ENCODE measurements around the gene AKR1A1.

AKR1A1 gene

GRCh38 chr1:45610589-45611226 lies 60.1 kb downstream of the AKR1A1 start:
- Mint-ChIP-seq H3K27me3 (ENCODE audit: low read depth) (no peaks in the 10 kb centered on the region), H3K27ac (no peak overlapping the region), H3K36me3 (ENCODE audit: low read depth) (peaks cover 79% of the 10 kb centered on the region), H3K4me1 (no peaks in the 10 kb centered on the region), H3K4me3 (no peak overlapping the region), H3K9me3 (no peaks in the 10 kb centered on the region)
- no peak for TF ChIP-seq CTCF (IDR thresholded peaks at IDR 0.05; ENCODE audit: unreplicated experiment in 3 of 3)

GRCh38 chr1:45612941-45613579 lies 62.4 kb downstream of the AKR1A1 start:
- Mint-ChIP-seq H3K4me1 (no peaks in the 10 kb centered on the region), H3K36me3 (ENCODE audit: low read depth) (peaks cover 76% of the 10 kb centered on the region), H3K9me3 (no peaks in the 10 kb centered on the region), H3K27ac (no peak overlapping the region), H3K4me3 (no peak overlapping the region), H3K27me3 (ENCODE audit: low read depth) (no peaks in the 10 kb centered on the region)
- TF ChIP-seq CTCF (IDR thresholded peaks at IDR 0.05; ENCODE audit: unreplicated experiment in 3 of 3), result no peak

- no peaks in the 10 kb centered on the region for H3K4me1 Mint-ChIP-seq
- TF ChIP-seq CTCF (IDR thresholded peaks at IDR 0.05; ENCODE audit: unreplicated experiment in 3 of 3), result no peak
- peaks cover 61% of the 10 kb centered on the region for H3K36me3 Mint-ChIP-seq (ENCODE audit: low read depth)
- no peak overlapping the region for H3K4me3 Mint-ChIP-seq
- no peaks in the 10 kb centered on the region for H3K9me3 Mint-ChIP-seq
- H3K27ac Mint-ChIP-seq, result no peak overlapping the region
- H3K27me3 Mint-ChIP-seq (ENCODE audit: low read depth), result no peaks in the 10 kb centered on the region
These were observed 65.3 kb downstream of the AKR1A1 start for GRCh38 chr1:45615885-45616284.

- H3K4me3 Mint-ChIP-seq, result no peak overlapping the region
- peaks cover 55% of the 10 kb centered on the region for H3K36me3 Mint-ChIP-seq (ENCODE audit: low read depth)
- no peaks in the 10 kb centered on the region for H3K4me1 Mint-ChIP-seq
- TF ChIP-seq CTCF (IDR thresholded peaks at IDR 0.05; ENCODE audit: unreplicated experiment in 3 of 3), result no peak
- H3K27me3 Mint-ChIP-seq (ENCODE audit: low read depth), result no peaks in the 10 kb centered on the region
- no peak overlapping the region for H3K27ac Mint-ChIP-seq
- no peaks in the 10 kb centered on the region for H3K9me3 Mint-ChIP-seq
These were observed 67.0 kb downstream of the AKR1A1 start for GRCh38 chr1:45617618-45618017.

DNA sequence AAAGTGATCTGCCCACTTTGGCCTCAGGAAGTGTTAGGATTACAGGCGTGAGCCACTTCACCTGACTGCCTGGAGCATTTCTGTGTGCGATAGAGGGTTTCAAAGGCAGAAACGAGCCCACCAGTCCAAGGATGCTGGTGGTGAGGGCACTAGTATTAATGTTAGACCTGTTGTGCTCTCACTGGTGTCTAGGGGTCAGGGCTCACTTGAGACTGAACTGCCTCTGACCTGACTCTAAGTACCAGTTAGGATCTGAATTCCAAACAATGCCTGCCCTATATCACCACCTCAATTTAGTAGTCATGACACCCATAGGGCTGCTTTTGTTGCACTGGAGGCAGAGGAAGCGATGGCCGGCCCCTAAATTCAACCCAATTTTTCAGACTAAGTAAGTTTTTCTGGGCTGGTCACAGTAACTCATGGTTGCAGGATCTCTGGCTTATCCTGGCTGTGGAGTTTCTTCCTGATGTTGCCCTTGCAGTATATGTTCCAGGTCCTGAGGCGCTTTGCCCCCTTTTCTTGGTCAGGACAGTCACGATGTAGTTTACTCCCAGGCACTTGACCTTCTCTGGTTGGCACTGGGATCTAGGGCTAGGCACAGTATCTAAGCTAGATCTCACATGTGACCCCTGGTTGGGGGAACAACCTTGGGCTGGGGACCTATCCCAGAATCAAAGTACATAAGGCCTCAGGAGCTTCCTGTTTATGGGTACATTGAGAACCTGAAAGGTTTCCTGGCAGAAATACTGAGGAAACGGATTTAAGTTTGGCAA lies 68.7 kb downstream of the AKR1A1 start:
- peaks cover 52% of the 10 kb centered on the region for H3K36me3 Mint-ChIP-seq (ENCODE audit: low read depth)
- no peaks in the 10 kb centered on the region for H3K9me3 Mint-ChIP-seq
- H3K4me1 Mint-ChIP-seq, result no peaks in the 10 kb centered on the region
- TF ChIP-seq CTCF (IDR thresholded peaks at IDR 0.05; ENCODE audit: unreplicated experiment in 3 of 3), result no peak
- peak overlapping the region in 1 of 3 experiments; percentile 46 for H3K27ac Mint-ChIP-seq
- no peaks in the 10 kb centered on the region for H3K27me3 Mint-ChIP-seq (ENCODE audit: low read depth)
- H3K4me3 Mint-ChIP-seq, result no peak overlapping the region
